ENCODE results near the gene PDE4B.
A peak's percentile ranks its signal among the peaks of the same experiment; 100 is the strongest.

Gene PDE4B

GRCh38 chr1:66246351-66247269 lies 453.9 kb downstream of the PDE4B start:
- FAIRE-seq (no peak), DNase-seq (ENCODE audit: insufficient read length, low spot score) (no peak)
- TF ChIP-seq POU2F2 (IDR thresholded peaks at IDR 0.05; ENCODE audit: low read depth, low read length) (no peak), TAF1 (IDR thresholded peaks at IDR 0.05; ENCODE audit: low read depth, low read length) (no peak), PAX5 (IDR thresholded peaks at IDR 0.05; ENCODE audit: insufficient read depth, low read length, severe bottlenecking) (no peak), SPI1 (IDR thresholded peaks at IDR 0.05; ENCODE audit: low read depth, low read length) (no peak), POLR2A (IDR thresholded peaks at IDR 0.05; ENCODE audit: low read depth, low read length) (no peak), POLR2AphosphoS5 (IDR thresholded peaks at IDR 0.05; ENCODE audit: low read depth, low read length) (no peak)

- no peak for FAIRE-seq
- no peak for DNase-seq (ENCODE audit: insufficient read length, low spot score)
- TF ChIP-seq POU2F2 (IDR thresholded peaks at IDR 0.05; ENCODE audit: low read depth, low read length) (no peak), POLR2AphosphoS5 (IDR thresholded peaks at IDR 0.05; ENCODE audit: low read depth, low read length) (no peak), POLR2A (IDR thresholded peaks at IDR 0.05; ENCODE audit: low read depth, low read length) (no peak), TAF1 (IDR thresholded peaks at IDR 0.05; ENCODE audit: low read depth, low read length) (no peak), SPI1 (IDR thresholded peaks at IDR 0.05; ENCODE audit: low read depth, low read length) (no peak), PAX5 (IDR thresholded peaks at IDR 0.05; ENCODE audit: insufficient read depth, low read length, severe bottlenecking) (no peak)
Measured at GRCh38 chr1:66247415-66248208, 454.9 kb downstream of the PDE4B start.

- TF ChIP-seq POU2F2 (IDR thresholded peaks at IDR 0.05; ENCODE audit: low read depth, low read length) (no peak), SPI1 (IDR thresholded peaks at IDR 0.05; ENCODE audit: low read depth, low read length) (no peak), POLR2AphosphoS5 (IDR thresholded peaks at IDR 0.05; ENCODE audit: low read depth, low read length) (no peak), TAF1 (IDR thresholded peaks at IDR 0.05; ENCODE audit: low read depth, low read length) (no peak)
- FAIRE-seq (no peak), DNase-seq (ENCODE audit: insufficient read length, low spot score) (no peak)
Measured at GRCh38 chr1:66248257-66248656, 455.6 kb downstream of the PDE4B start.

GRCh38 chr1:66248746-66249145 lies 456.1 kb downstream of the PDE4B start:
- FAIRE-seq (no peak), DNase-seq (ENCODE audit: insufficient read length, low spot score) (no peak)
- TF ChIP-seq TAF1 (IDR thresholded peaks at IDR 0.05; ENCODE audit: low read depth, low read length) (no peak), POLR2AphosphoS5 (IDR thresholded peaks at IDR 0.05; ENCODE audit: low read depth, low read length) (no peak), SPI1 (IDR thresholded peaks at IDR 0.05; ENCODE audit: low read depth, low read length) (no peak), POU2F2 (IDR thresholded peaks at IDR 0.05; ENCODE audit: low read depth, low read length) (no peak), POLR2A (IDR thresholded peaks at IDR 0.05; ENCODE audit: low read depth, low read length) (no peak), PAX5 (IDR thresholded peaks at IDR 0.05; ENCODE audit: insufficient read depth, low read length, severe bottlenecking) (no peak)

- TF ChIP-seq PAX5 (IDR thresholded peaks at IDR 0.05; ENCODE audit: insufficient read depth, low read length, severe bottlenecking) (no peak), SPI1 (IDR thresholded peaks at IDR 0.05; ENCODE audit: low read depth, low read length) (no peak), POLR2A (IDR thresholded peaks at IDR 0.05; ENCODE audit: low read depth, low read length) (no peak), POU2F2 (IDR thresholded peaks at IDR 0.05; ENCODE audit: low read depth, low read length) (no peak), POLR2AphosphoS5 (IDR thresholded peaks at IDR 0.05; ENCODE audit: low read depth, low read length) (no peak), TAF1 (IDR thresholded peaks at IDR 0.05; ENCODE audit: low read depth, low read length) (no peak)
- FAIRE-seq (no peak), DNase-seq (ENCODE audit: insufficient read length, low spot score) (no peak)
Measured at GRCh38 chr1:66250075-66250474, 457.4 kb downstream of the PDE4B start.

- TF ChIP-seq SPI1 (IDR thresholded peaks at IDR 0.05; ENCODE audit: low read depth, low read length) (no peak), TAF1 (IDR thresholded peaks at IDR 0.05; ENCODE audit: low read depth, low read length) (no peak), POLR2AphosphoS5 (IDR thresholded peaks at IDR 0.05; ENCODE audit: low read depth, low read length) (no peak), POU2F2 (IDR thresholded peaks at IDR 0.05; ENCODE audit: low read depth, low read length) (no peak), POLR2A (IDR thresholded peaks at IDR 0.05; ENCODE audit: low read depth, low read length) (no peak), PAX5 (IDR thresholded peaks at IDR 0.05; ENCODE audit: insufficient read depth, low read length, severe bottlenecking) (no peak)
- no peak for DNase-seq (ENCODE audit: insufficient read length, low spot score)
- FAIRE-seq: no peak
Measured at GRCh38 chr1:66250478-66250877, 457.8 kb downstream of the PDE4B start.

GRCh38 chr1:66251546-66251945 lies 458.9 kb downstream of the PDE4B start:
- no peak for DNase-seq (ENCODE audit: insufficient read length, low spot score)
- FAIRE-seq: peak; percentile 91
- TF ChIP-seq TAF1 (IDR thresholded peaks at IDR 0.05; ENCODE audit: low read depth, low read length): no peak
- no peak for TF ChIP-seq POLR2AphosphoS5 (IDR thresholded peaks at IDR 0.05; ENCODE audit: low read depth, low read length)
- no peak for TF ChIP-seq POU2F2 (IDR thresholded peaks at IDR 0.05; ENCODE audit: low read depth, low read length)
- TF ChIP-seq SPI1 (IDR thresholded peaks at IDR 0.05; ENCODE audit: low read depth, low read length): peak; percentile 73
- no peak for TF ChIP-seq PAX5 (IDR thresholded peaks at IDR 0.05; ENCODE audit: insufficient read depth, low read length, severe bottlenecking)
- TF ChIP-seq POLR2A (IDR thresholded peaks at IDR 0.05; ENCODE audit: low read depth, low read length): no peak

- no peak for TF ChIP-seq POLR2AphosphoS5 (IDR thresholded peaks at IDR 0.05; ENCODE audit: low read depth, low read length)
- TF ChIP-seq POLR2A (IDR thresholded peaks at IDR 0.05; ENCODE audit: low read depth, low read length): no peak
- no peak for TF ChIP-seq TAF1 (IDR thresholded peaks at IDR 0.05; ENCODE audit: low read depth, low read length)
- no peak for TF ChIP-seq PAX5 (IDR thresholded peaks at IDR 0.05; ENCODE audit: insufficient read depth, low read length, severe bottlenecking)
- TF ChIP-seq POU2F2 (IDR thresholded peaks at IDR 0.05; ENCODE audit: low read depth, low read length): no peak
- TF ChIP-seq SPI1 (IDR thresholded peaks at IDR 0.05; ENCODE audit: low read depth, low read length): no peak
- FAIRE-seq (peak; percentile 86), DNase-seq (ENCODE audit: insufficient read length, low spot score) (no peak)
Measured at GRCh38 chr1:66253330-66253921, 460.7 kb downstream of the PDE4B start.

GRCh38 chr1:66254785-66255184 lies 462.1 kb downstream of the PDE4B start:
- FAIRE-seq (no peak), DNase-seq (ENCODE audit: insufficient read length, low spot score) (no peak)
- TF ChIP-seq POLR2AphosphoS5 (IDR thresholded peaks at IDR 0.05; ENCODE audit: low read depth, low read length): no peak
